Psoas muscle (tissue), 8 donors: Measurements from ENCODE around the gene ITGAL. TPM values are rescaled to one million over a fixed set of nuclear protein-coding genes. Genes with fewer than 3 reads are reported as not detected.

Source experiments
- ATAC-seq, 4 donors: fragments of 200-7000 bp; cut with Tn5 transposase; one replicate each; pipeline ENCODE4 v1.9.1; 2020; ENCODE audit warnings: moderate library complexity in 3 of 4, mild to moderate bottlenecking in 2 of 4
- DNase-seq, 2 donors: peaks; one replicate each; pipeline ENCODE4 v3.0.0-alpha.2; 2020
- H3K27ac ChIP-seq: fragments of 200-600 bp; one replicate; pipeline ENCODE4 v1.8.0; 2022
- H3K27me3 ChIP-seq, 3 donors: fragments of 200-600 bp in 1 of 3; one replicate each; pipeline versions ENCODE4 v1.6.1 to v1.8.0; 2013 to 2022; ENCODE audit warnings: low read length in 2 of 3, mild to moderate bottlenecking in 2 of 3, moderate library complexity in 1 of 3; ENCODE audit not compliant: insufficient read depth in 3 of 3
- H3K36me3 ChIP-seq, 2 donors: fragments of 200-600 bp in 1 of 2; one replicate each; pipeline versions ENCODE4 v1.6.1 to v1.8.0; 2013 to 2022; ENCODE audit warnings: low read depth in 1 of 2, mild to moderate bottlenecking in 1 of 2, moderate library complexity in 1 of 2; ENCODE audit not compliant: insufficient read depth in 1 of 2
- H3K4me1 ChIP-seq: fragments of 200-600 bp; one replicate; pipeline ENCODE4 v1.8.0; 2022
- H3K4me3 ChIP-seq: fragments of 200-600 bp; one replicate; pipeline ENCODE4 v1.8.0; 2022; ENCODE audit warnings: mild to moderate bottlenecking
- H3K9me3 ChIP-seq: fragments of 200-600 bp; one replicate; pipeline ENCODE4 v1.8.0; 2022
- WGBS, 3 donors: extraction: QIAGEN DNeasy Blood & Tissue Kit; methylation state at CpG; one replicate each; pipeline versions ENCODE4 v1.1.6 to v1.1.7; 2013; 5-methylcytosine and 5-hydroxymethylcytosine counted together
- intact Hi-C, 2 donors: fragments of 100-400 bp; cut with DNase I; formaldehyde crosslinking; loops; one replicate each; pipeline versions ENCODE4 v1.11.0 to v1.14.2; 2022
- polyA plus RNA-seq, 3 donors: library from polyadenylated mRNA; stranded (reverse); fragments of 200-250 nt; gene quantifications; one replicate each; pipeline ENCODE4 v1.2.3, GENCODE V29; 2013
- total RNA-seq, 4 donors: library from RNA; stranded (reverse); fragmentation: NEBNext Ultra II Directional in 2 of 4; extraction: Animal tissue kit (Norgen Biotek cat#: 25700) in 2 of 4; gene quantifications; one replicate each; pipeline versions ENCODE4 v1.2.1 to v1.2.4, GENCODE V29; 2021 to 2023
- TF ChIP-seq, protein P1 (sequence below): fragments of 200-600 bp; IDR thresholded peaks from one replicate; pipeline ENCODE4 v1.8.0; 2022; ENCODE audit warnings: antibody characterized with exemption
- donor health status: healthy with polysubstance abuse.
- donor health status: DM: no; HTN: no; CAD: no; lungs with moderate emphysema.
- donor health status: Bipolar disorder and iron deficiency.
- donor health status: healthy.
- donor health status: DM: yes; HTN: yes; CAD: no.
- donor health status: DM: no; HTN: no; CAD: no.
- donor health status: DM: no; HTN: no; CAD: no.
- donor health status: DM: yes; HTN: yes; CAD: no.

The ITGAL gene
- total and polyA plus RNA-seq, 7 donors = 0.21 to 3.0 (median 1.1) TPM

DNA sequence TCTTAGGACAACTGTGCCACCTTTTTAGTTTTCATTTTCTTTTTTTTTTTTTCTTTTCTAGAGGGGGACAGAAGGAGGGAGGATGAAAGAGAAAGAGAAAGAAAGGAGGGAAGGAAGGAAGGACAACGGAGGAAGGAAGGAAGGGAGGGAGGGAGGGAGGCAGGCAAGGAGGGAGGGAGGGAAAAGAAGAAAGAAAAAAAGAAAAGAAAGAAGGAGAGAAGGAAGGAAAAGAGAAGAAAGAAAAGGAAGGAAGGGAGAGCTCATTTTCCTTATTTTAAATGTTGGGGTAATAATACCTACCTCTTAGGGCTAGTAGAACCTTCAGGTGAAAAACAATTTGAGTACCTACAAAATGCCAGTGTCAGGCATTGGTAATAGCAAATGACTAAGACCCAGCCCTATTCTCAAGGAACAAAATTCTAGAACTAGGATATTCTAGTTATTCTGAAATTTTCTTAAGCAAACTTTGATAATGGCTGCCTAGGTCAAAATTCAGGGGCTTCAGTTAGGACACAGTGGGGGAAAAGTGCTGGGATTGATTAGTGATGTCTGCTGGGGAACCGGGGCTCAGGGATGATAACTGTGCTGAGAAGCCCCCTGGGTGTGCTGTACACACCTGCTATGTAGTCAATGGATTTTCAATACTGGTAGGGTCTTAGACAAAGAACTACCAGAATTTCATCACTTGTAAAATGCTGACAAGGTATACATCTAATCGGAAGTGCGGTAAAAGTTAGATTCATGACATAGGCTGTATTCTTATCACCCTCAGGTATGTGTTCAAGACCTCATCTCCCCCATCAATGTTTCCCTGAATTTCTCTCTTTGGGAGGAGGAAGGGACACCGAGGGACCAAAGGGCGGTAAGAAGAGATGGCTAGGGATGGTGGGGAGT is 31.1 kb downstream of the ITGAL start:
- Histone ChIP-seq H3K4me1 (no peaks in the 10 kb centered on the region), H3K9me3 (no peaks in the 10 kb centered on the region), H3K36me3 (no peaks in the 10 kb centered on the region), H3K27me3 (peaks cover 0 to 2% (median 0%) of the 10 kb centered on the region in 3 donors), H3K4me3 (no peak overlapping the region), H3K27ac (no peak overlapping the region)
- WGBS, 3 donors = 68 to 71% (median 70%) methylated on average over 6 of the region's 6 CpGs
- ATAC-seq (no peak), DNase-seq (no peak)
- TF ChIP-seq, protein P1, sequence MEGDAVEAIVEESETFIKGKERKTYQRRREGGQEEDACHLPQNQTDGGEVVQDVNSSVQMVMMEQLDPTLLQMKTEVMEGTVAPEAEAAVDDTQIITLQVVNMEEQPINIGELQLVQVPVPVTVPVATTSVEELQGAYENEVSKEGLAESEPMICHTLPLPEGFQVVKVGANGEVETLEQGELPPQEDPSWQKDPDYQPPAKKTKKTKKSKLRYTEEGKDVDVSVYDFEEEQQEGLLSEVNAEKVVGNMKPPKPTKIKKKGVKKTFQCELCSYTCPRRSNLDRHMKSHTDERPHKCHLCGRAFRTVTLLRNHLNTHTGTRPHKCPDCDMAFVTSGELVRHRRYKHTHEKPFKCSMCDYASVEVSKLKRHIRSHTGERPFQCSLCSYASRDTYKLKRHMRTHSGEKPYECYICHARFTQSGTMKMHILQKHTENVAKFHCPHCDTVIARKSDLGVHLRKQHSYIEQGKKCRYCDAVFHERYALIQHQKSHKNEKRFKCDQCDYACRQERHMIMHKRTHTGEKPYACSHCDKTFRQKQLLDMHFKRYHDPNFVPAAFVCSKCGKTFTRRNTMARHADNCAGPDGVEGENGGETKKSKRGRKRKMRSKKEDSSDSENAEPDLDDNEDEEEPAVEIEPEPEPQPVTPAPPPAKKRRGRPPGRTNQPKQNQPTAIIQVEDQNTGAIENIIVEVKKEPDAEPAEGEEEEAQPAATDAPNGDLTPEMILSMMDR = no peak
- intact Hi-C loops = no loop called here

DNA sequence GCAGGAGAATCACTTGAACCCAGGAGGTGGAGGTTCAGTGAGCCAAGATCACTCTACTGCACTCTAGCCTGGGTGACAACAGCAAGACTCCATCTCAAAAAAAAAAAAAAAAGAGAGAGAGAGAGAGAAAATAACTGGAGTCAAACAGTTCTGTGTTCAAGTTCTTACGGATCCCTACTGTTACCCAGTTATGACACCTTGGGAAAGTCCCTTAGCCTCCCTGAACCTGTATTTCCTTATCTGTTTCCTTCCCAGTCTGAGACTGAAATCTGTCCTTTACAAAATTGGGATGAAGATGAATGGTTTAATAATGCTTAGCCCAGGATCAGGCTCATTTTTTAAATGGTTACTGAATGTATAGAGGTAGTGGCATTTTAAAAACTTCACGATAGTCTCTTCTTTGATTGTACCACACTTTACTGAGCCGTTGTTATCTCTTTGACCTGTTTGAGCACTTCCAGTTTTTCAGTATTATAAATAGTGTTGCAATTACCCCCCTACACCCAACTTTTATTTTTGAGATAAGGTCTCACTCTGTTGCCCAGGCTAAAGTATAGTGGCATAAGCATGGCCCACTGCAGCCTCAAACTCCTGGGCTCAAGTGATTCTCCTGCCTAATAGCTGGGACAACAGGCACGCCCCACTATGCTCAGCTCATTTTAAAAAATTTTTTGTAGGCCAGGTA is 36.7 kb downstream of the ITGAL start:
- peaks cover 0 to 2% (median 0%) of the 10 kb centered on the region in 3 donors for H3K27me3 ChIP-seq
- H3K27ac ChIP-seq = no peak overlapping the region
- no peaks in the 10 kb centered on the region for H3K36me3 ChIP-seq
- H3K9me3 ChIP-seq = no peaks in the 10 kb centered on the region
- no peak overlapping the region for H3K4me3 ChIP-seq
- TF ChIP-seq, protein P1 = no peak
- no peaks in the 10 kb centered on the region for H3K4me1 ChIP-seq
- DNase-seq (no peak), ATAC-seq (no peak)
- intact Hi-C loops = no loop called here
- 77 to 81% (median 80%) methylated on average over 4 of the region's 4 CpGs for WGBS, 3 donors

DNA sequence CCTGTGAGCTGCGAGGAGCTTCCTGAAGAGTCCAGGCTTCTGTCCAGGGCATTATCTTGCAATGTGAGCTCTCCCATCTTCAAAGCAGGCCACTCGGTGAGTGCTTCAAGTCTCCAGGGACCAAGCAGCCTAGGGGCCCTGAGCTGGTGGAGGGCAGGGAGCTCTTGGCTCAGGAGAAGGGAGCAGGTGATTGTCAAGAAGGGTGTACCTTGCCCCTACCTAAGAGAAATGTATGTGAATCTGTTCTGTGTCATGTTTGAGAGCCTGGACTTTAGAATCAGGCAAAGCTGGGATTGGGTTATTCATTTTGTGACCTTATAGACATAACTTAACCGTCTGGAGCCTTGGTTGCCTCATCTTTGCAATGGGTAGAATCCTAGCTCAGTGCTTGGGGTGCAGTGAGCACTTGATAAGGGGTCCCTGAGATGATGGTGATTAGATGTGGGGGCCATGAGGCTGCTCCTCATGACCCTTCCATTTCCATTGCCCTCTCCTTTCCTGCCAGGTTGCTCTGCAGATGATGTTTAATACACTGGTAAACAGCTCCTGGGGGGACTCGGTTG is 37.9 kb downstream of the ITGAL start:
- DNase-seq (no peak), ATAC-seq (no peak)
- TF ChIP-seq, protein P1 = no peak
- WGBS, 3 donors = 56 to 69% (median 64%) methylated on average over 4 of the region's 4 CpGs
- intact Hi-C loops = no loop called here
- Histone ChIP-seq H3K4me3 (no peak overlapping the region), H3K27me3 (peaks cover 0 to 2% (median 0%) of the 10 kb centered on the region in 3 donors), H3K4me1 (no peaks in the 10 kb centered on the region), H3K9me3 (no peaks in the 10 kb centered on the region), H3K27ac (no peak overlapping the region), H3K36me3 (no peaks in the 10 kb centered on the region)

DNA sequence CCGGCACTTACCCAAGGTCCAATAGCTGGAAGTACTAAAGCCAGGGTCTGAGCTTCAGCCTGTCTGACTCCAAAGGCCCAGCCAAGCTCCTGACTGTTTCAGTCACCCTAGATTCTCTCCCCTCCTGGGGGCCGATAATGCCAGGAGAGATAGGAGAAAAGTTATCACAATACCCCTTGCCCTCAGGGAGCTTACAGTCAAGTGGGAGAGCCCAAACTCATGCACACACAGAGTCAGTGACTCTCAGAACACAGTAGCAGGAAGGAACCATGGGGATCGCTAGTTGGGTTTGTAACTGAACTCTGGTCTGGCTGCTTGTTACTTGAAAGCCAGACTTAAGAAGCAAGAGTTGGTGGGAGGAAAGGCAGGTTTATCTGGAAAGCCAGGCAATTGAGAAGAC is 39.0 kb downstream of the ITGAL start:
- H3K36me3 ChIP-seq = no peaks in the 10 kb centered on the region
- intact Hi-C loops = no loop called here
- 88 to 91% (median 88%) methylated on average over 3 of the region's 3 CpGs for WGBS, 3 donors
- TF ChIP-seq, protein P1 = no peak
- H3K27me3 ChIP-seq = peaks cover 0 to 2% (median 0%) of the 10 kb centered on the region in 3 donors
- no peak overlapping the region for H3K4me3 ChIP-seq
- ATAC-seq (no peak), DNase-seq (no peak)
- H3K27ac ChIP-seq = no peak overlapping the region
- H3K9me3 ChIP-seq = no peaks in the 10 kb centered on the region
- no peaks in the 10 kb centered on the region for H3K4me1 ChIP-seq
